ENCODE results near the gene EML6. TPM values are rescaled to one million over a fixed set of nuclear protein-coding genes. Genes with fewer than 3 reads are reported as not detected.

Gene EML6
- polyA plus RNA-seq, 1 donor (not counting 4 experiments of a cell fraction or from before 2014, with no cell fraction given) = 0.96 TPM

DNA sequence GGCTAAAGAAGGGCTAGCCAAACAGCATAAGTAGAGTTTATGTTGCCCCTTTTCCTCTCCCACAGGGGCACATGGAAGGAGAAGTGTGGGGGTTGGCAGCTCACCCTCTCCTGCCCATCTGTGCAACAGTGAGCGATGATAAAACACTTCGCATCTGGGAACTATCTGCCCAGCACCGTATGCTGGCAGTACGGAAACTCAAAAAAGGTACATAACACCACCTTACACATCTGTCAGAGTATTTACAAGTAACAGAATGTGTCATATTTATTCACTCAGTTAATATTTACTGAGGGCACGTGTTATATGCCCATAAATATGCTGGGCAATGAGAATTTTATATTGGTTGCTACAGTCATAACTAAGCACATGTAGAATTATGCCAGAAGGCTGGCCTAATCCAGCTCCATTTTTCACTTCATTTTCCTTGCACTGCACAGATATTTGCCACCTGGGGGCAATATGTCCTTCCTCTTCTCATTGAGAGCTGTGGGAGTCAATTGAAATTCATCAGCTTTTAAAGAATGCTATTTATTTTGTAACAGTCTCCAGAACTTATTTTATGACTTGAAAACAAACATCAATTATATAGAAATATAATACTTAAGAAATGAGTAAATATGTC, 176.2 kb downstream of the EML6 start:
- H3K4me2 ChIP-seq (ENCODE audit: control insufficient read depth, extremely low read depth, insufficient read depth, low read depth, low read length) = no peak overlapping the region
- H3K9me3 ChIP-seq (ENCODE audit: control insufficient read depth, low read depth, low read length) = peaks cover 2% of the 10 kb centered on the region
- no peaks in the 10 kb centered on the region for H3K27me3 ChIP-seq (ENCODE audit: control insufficient read depth, extremely low read depth, insufficient read depth, low read length)
- no peak overlapping the region for H3K9ac ChIP-seq (ENCODE audit: control insufficient read depth, extremely low read depth, insufficient read depth, low read length)
- FAIRE-seq (no peak), DNase-seq (ENCODE audit: low read depth, low spot score) (no peak)
- no peak overlapping the region for H3K4me3 ChIP-seq (ENCODE audit: control insufficient read depth in 2 of 3, extremely low read depth in 1 of 3, insufficient read depth in 2 of 3, low read depth in 1 of 3, low read length in 3 of 3)
- dilution Hi-C loops (cut with MboI; ENCODE audit: extremely low pct_ligation_motif_present, low sequenced_read_pairs) = no loop called here
- H3K36me3 ChIP-seq (ENCODE audit: control insufficient read depth in 2 of 2, extremely low read depth in 1 of 2, insufficient read depth in 2 of 2, low read length in 2 of 2) = no peaks in the 10 kb centered on the region
- no peak overlapping the region for H2AFZ ChIP-seq (ENCODE audit: control insufficient read depth, low read length)
- H3K4me1 ChIP-seq (ENCODE audit: control insufficient read depth, extremely low read depth, insufficient read depth, low read length) = peaks cover 16% of the 10 kb centered on the region
- no peaks in the 10 kb centered on the region for H3K79me2 ChIP-seq (ENCODE audit: control insufficient read depth, insufficient read depth, low read length)
- no peaks in the 10 kb centered on the region for H3K9me1 ChIP-seq (ENCODE audit: control insufficient read depth, extremely low read depth, insufficient read depth, low read length)
- TF ChIP-seq, protein P1, sequence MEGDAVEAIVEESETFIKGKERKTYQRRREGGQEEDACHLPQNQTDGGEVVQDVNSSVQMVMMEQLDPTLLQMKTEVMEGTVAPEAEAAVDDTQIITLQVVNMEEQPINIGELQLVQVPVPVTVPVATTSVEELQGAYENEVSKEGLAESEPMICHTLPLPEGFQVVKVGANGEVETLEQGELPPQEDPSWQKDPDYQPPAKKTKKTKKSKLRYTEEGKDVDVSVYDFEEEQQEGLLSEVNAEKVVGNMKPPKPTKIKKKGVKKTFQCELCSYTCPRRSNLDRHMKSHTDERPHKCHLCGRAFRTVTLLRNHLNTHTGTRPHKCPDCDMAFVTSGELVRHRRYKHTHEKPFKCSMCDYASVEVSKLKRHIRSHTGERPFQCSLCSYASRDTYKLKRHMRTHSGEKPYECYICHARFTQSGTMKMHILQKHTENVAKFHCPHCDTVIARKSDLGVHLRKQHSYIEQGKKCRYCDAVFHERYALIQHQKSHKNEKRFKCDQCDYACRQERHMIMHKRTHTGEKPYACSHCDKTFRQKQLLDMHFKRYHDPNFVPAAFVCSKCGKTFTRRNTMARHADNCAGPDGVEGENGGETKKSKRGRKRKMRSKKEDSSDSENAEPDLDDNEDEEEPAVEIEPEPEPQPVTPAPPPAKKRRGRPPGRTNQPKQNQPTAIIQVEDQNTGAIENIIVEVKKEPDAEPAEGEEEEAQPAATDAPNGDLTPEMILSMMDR (optimal IDR thresholded peaks at IDR 0.05 in 1 of 3, IDR thresholded peaks at IDR 0.05 in 1 of 3, conservative IDR thresholded peaks at IDR 0.05 in 1 of 3; ENCODE audit: extremely low read depth in 1 of 3, insufficient read depth in 2 of 3, low read length in 3 of 3) = peak; percentile 32 to 65 (median 54)
- no peak for TF ChIP-seq EZH2 (IDR thresholded peaks at IDR 0.05; ENCODE audit: low read length)
- no peaks in the 10 kb centered on the region for H4K20me1 ChIP-seq (ENCODE audit: control insufficient read depth, extremely low read depth, insufficient read depth, low read length)
- no peak overlapping the region for H3K27ac ChIP-seq (ENCODE audit: control insufficient read depth, insufficient read depth, low read length)

DNA sequence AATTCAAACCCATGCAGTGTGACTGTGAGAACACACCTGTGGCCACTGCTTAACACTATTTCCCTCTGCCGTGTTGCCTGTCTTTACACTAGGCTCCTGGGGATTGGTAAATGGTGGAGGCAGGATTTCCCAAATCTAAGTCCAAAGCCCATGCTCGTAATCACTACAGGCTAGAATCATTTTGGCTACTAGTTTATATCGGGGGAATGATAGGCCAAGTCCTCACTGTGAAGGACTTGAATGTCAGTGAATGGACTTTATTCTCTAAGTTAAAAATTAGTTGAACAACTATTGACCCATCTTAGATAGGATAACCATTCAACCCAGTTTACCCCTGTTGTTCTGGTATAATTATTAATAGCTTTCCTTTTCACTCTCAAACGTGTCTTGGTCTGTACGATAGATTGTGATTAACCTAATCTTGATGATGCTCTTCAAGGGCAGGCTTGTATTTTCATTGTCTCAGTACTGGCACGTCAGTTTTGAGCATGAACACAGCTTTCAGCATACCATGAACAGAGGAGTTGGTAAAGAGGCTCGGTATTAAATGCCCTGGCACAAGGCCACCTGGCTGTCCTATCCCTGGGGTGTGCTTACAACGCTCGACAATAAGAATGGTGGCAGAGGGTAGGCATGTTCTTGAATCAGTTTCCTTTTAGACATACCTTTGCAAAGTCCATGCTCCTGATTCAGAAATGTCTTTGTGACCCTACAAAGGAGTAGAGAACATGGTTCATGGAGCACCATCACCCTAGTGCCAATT, 177.9 kb downstream of the EML6 start:
- peak overlapping the region; percentile 0 for H2AFZ ChIP-seq (ENCODE audit: control insufficient read depth, low read length)
- no peaks in the 10 kb centered on the region for H3K9me3 ChIP-seq (ENCODE audit: control insufficient read depth, low read depth, low read length)
- dilution Hi-C loops (cut with MboI; ENCODE audit: extremely low pct_ligation_motif_present, low sequenced_read_pairs) = no loop called here
- TF ChIP-seq, protein P1 (optimal IDR thresholded peaks at IDR 0.05 in 1 of 3, IDR thresholded peaks at IDR 0.05 in 1 of 3, conservative IDR thresholded peaks at IDR 0.05 in 1 of 3; ENCODE audit: extremely low read depth in 1 of 3, insufficient read depth in 2 of 3, low read length in 3 of 3) = no peak
- TF ChIP-seq EZH2 (IDR thresholded peaks at IDR 0.05; ENCODE audit: low read length) = no peak
- peaks cover 29% of the 10 kb centered on the region for H3K4me1 ChIP-seq (ENCODE audit: control insufficient read depth, extremely low read depth, insufficient read depth, low read length)
- H3K36me3 ChIP-seq (ENCODE audit: control insufficient read depth in 2 of 2, extremely low read depth in 1 of 2, insufficient read depth in 2 of 2, low read length in 2 of 2) = no peaks in the 10 kb centered on the region
- H3K4me2 ChIP-seq (ENCODE audit: control insufficient read depth, extremely low read depth, insufficient read depth, low read depth, low read length) = no peak overlapping the region
- no peaks in the 10 kb centered on the region for H3K79me2 ChIP-seq (ENCODE audit: control insufficient read depth, insufficient read depth, low read length)
- H3K27me3 ChIP-seq (ENCODE audit: control insufficient read depth, extremely low read depth, insufficient read depth, low read length) = no peaks in the 10 kb centered on the region
- H3K9me1 ChIP-seq (ENCODE audit: control insufficient read depth, extremely low read depth, insufficient read depth, low read length) = no peaks in the 10 kb centered on the region
- no peak overlapping the region for H3K27ac ChIP-seq (ENCODE audit: control insufficient read depth, insufficient read depth, low read length)
- no peak for DNase-seq (ENCODE audit: low read depth, low spot score)
- H3K4me3 ChIP-seq (ENCODE audit: control insufficient read depth in 2 of 3, extremely low read depth in 1 of 3, insufficient read depth in 2 of 3, low read depth in 1 of 3, low read length in 3 of 3) = no peak overlapping the region
- FAIRE-seq = no peak
- H4K20me1 ChIP-seq (ENCODE audit: control insufficient read depth, extremely low read depth, insufficient read depth, low read length) = no peaks in the 10 kb centered on the region
- no peak overlapping the region for H3K9ac ChIP-seq (ENCODE audit: control insufficient read depth, extremely low read depth, insufficient read depth, low read length)

Measured in keratinocyte (primary cell).